GM12878 (cell line): ENCODE measurements around the gene GPRASP2.

Experiments used
- ETV6 ChIP-seq, 2 experiments: fragments of 450-650 bp in 1 of 2; IDR thresholded peaks in 1 of 2; conservative IDR thresholded peaks in 1 of 2; 2 replicates each; pipeline ENCODE4 v1.6.1; 2014; ENCODE audit warnings: antibody characterized with exemption in 1 of 2, borderline replicate concordance in 1 of 2, low read depth in 1 of 2, mild to moderate bottlenecking in 1 of 2, moderate library complexity in 1 of 2
- KDM1A ChIP-seq: fragments of 200-600 bp; sonication (generic); IDR thresholded peaks from 2 replicates; pipeline ENCODE4 v1.6.1; 2016; ENCODE audit warnings: borderline replicate concordance
- MXI1 ChIP-seq: fragments of 150-350 bp; IDR thresholded peaks from 2 replicates; pipeline ENCODE4 v1.6.1; 2011; ENCODE audit warnings: low read depth, mild to moderate bottlenecking, inconsistent platforms, low read length, improper control_type of control experiment
- POLR2AphosphoS5 ChIP-seq: IDR thresholded peaks from 2 replicates; pipeline ENCODE4 v1.6.1; 2011; ENCODE audit warnings: mild to moderate bottlenecking, low read length, inconsistent platforms
- TF ChIP-seq, protein P1 (sequence below), 3 experiments: IDR thresholded peaks in 2 of 3; conservative IDR thresholded peaks in 1 of 3; 2 replicates each; pipeline ENCODE4 v1.5.1; 2011; ENCODE audit warnings: low read depth in 3 of 3, low read length in 3 of 3, mild to moderate bottlenecking in 3 of 3, control low read depth in 2 of 3, moderate library complexity in 2 of 3, inconsistent platforms in 1 of 3, mixed read lengths in 1 of 3; ENCODE audit not compliant: control insufficient read depth in 2 of 3, insufficient read depth in 1 of 3; ENCODE audit errors: extremely low read depth in 1 of 3
- TF ChIP-seq, protein P2 (sequence below): IDR thresholded peaks from 2 replicates; pipeline ENCODE4 v1.6.1; 2011; ENCODE audit warnings: mild to moderate bottlenecking, low read depth, low read length, moderate library complexity; ENCODE audit not compliant: insufficient replicate concordance
- TF ChIP-seq, protein P3 (sequence below): IDR thresholded peaks from 2 replicates; pipeline ENCODE4 v1.6.1; 2012; ENCODE audit warnings: mild to moderate bottlenecking, low read depth, low read length

DNA sequence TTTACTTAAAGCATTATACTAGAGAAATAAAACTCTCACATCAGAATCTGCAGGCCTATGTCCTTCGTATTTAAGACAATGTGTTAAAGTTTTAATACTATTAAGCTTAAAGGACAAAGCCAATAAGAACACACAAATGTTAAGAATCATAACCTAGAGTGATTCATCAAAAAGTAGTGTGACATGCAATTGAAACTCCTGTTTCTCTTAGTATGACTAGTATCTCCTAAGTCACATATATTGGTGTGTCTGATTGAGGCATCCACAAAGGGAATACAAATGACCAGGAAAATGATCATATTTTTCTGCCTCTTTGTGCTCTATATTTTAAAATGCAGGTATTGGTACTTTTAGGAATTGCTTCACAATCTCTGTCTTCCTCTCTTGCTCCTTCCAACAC lies 32.1 kb downstream of the GPRASP2 start:
- no peak for TF ChIP-seq KDM1A
- TF ChIP-seq POLR2AphosphoS5 = no peak
- no peak for TF ChIP-seq ETV6 (conservative IDR thresholded peaks at IDR 0.05 in 1 of 2, IDR thresholded peaks at IDR 0.05 in 1 of 2; ENCODE audit: borderline replicate concordance in 1 of 2, low read depth in 1 of 2)
- TF ChIP-seq, protein P1, sequence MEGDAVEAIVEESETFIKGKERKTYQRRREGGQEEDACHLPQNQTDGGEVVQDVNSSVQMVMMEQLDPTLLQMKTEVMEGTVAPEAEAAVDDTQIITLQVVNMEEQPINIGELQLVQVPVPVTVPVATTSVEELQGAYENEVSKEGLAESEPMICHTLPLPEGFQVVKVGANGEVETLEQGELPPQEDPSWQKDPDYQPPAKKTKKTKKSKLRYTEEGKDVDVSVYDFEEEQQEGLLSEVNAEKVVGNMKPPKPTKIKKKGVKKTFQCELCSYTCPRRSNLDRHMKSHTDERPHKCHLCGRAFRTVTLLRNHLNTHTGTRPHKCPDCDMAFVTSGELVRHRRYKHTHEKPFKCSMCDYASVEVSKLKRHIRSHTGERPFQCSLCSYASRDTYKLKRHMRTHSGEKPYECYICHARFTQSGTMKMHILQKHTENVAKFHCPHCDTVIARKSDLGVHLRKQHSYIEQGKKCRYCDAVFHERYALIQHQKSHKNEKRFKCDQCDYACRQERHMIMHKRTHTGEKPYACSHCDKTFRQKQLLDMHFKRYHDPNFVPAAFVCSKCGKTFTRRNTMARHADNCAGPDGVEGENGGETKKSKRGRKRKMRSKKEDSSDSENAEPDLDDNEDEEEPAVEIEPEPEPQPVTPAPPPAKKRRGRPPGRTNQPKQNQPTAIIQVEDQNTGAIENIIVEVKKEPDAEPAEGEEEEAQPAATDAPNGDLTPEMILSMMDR (IDR thresholded peaks at IDR 0.05 in 2 of 3, conservative IDR thresholded peaks at IDR 0.05 in 1 of 3; ENCODE audit: control insufficient read depth in 2 of 3, extremely low read depth in 1 of 3, insufficient read depth in 1 of 3, low read depth in 3 of 3, low read length in 3 of 3) = no peak
- no peak for TF ChIP-seq MXI1
- TF ChIP-seq, protein P2, sequence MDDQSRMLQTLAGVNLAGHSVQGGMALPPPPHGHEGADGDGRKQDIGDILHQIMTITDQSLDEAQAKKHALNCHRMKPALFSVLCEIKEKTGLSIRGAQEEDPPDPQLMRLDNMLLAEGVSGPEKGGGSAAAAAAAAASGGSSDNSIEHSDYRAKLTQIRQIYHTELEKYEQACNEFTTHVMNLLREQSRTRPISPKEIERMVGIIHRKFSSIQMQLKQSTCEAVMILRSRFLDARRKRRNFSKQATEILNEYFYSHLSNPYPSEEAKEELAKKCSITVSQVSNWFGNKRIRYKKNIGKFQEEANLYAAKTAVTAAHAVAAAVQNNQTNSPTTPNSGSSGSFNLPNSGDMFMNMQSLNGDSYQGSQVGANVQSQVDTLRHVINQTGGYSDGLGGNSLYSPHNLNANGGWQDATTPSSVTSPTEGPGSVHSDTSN = no peak
- TF ChIP-seq, protein P3, sequence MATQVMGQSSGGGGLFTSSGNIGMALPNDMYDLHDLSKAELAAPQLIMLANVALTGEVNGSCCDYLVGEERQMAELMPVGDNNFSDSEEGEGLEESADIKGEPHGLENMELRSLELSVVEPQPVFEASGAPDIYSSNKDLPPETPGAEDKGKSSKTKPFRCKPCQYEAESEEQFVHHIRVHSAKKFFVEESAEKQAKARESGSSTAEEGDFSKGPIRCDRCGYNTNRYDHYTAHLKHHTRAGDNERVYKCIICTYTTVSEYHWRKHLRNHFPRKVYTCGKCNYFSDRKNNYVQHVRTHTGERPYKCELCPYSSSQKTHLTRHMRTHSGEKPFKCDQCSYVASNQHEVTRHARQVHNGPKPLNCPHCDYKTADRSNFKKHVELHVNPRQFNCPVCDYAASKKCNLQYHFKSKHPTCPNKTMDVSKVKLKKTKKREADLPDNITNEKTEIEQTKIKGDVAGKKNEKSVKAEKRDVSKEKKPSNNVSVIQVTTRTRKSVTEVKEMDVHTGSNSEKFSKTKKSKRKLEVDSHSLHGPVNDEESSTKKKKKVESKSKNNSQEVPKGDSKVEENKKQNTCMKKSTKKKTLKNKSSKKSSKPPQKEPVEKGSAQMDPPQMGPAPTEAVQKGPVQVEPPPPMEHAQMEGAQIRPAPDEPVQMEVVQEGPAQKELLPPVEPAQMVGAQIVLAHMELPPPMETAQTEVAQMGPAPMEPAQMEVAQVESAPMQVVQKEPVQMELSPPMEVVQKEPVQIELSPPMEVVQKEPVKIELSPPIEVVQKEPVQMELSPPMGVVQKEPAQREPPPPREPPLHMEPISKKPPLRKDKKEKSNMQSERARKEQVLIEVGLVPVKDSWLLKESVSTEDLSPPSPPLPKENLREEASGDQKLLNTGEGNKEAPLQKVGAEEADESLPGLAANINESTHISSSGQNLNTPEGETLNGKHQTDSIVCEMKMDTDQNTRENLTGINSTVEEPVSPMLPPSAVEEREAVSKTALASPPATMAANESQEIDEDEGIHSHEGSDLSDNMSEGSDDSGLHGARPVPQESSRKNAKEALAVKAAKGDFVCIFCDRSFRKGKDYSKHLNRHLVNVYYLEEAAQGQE = no peak
